ENCODE results near the gene IFT80. TPM values are rescaled to one million over a fixed set of nuclear protein-coding genes. Genes with fewer than 3 reads are reported as not detected.

Gene IFT80
- total and polyA plus RNA-seq, 2 of the 4 experiments (the other 2 are of a cell fraction), result 15.2 to 16.8 TPM

DNA sequence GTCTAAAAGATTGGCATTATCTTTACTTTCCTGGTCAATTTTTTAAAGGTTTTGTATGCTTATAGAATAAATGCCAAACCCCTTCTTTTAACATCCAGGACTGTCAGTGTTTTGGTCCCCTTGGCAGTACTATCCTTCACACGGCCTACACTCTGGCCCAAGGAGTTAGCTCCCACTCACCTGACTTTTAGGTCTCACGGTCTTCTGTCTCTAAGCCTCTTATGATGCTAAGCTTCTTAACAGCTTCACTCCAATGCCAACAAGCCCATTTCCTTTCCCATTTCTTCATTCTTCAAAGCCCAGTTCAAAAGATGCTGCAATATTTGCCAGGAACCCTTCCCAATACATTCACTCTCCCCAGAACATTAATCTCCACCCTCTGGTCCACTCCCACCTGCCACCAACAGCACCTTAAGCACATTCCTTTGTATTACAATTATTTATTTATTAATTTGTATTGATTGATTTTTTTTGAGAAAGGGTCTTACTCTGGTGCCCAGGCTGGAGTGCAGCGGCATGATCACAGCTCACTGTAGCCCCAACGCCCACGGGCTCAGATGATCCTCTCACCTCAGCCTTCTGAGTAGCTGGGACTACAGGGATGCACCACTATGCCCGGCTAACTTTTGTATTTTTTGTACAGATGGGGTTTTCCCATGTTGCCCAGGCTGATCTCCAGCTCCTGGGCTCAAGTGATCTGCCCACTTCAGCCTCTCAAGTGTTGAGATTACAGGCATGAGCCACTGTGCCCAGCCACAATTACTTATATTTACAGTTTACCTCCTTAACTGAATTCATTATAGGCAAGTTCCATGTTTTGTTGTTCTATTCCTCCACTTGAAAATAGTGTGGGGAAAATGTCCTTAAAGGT is 27.8 kb downstream of the IFT80 start (continued):
- TF ChIP-seq BHLHE40 (IDR thresholded peaks at IDR 0.05; ENCODE audit: low read depth, low read length), result no peak

GRCh38 chr3:160369784-160370183 is 29.2 kb downstream of the IFT80 start:
- H3K23ac ChIP-seq (ENCODE audit: low read depth, low read length), result no peak overlapping the region
- H3K14ac ChIP-seq (replicated peaks; ENCODE audit: low read depth, low read length), result no peak overlapping the region
- no peak overlapping the region for H3K9ac ChIP-seq (ENCODE audit: low read depth, low read length)
- no peak overlapping the region for H2AK9ac ChIP-seq (replicated peaks; ENCODE audit: low read depth, low read length, poor library complexity)
- POLR2A ChIA-PET (ENCODE audit: unreplicated experiment), result no interaction called here
- H2BK5ac ChIP-seq (ENCODE audit: low read depth, low read length, poor library complexity, severe bottlenecking), result no peak overlapping the region
- H3K18ac ChIP-seq (ENCODE audit: low read depth, low read length), result no peak overlapping the region
- no peak overlapping the region for H2BK20ac ChIP-seq (ENCODE audit: low read depth, low read length)
- ATAC-seq (ENCODE audit: low read depth) (no peak), DNase-seq (no peak)
- H2AFZ ChIP-seq (replicated peaks; ENCODE audit: low read length, poor library complexity), result no peak overlapping the region
- intact Hi-C loops (cut with micrococcal nuclease), result no loop called here
- H4K5ac ChIP-seq (ENCODE audit: low read depth, low read length), result no peak overlapping the region
- no peak overlapping the region for H2BK15ac ChIP-seq (ENCODE audit: low read depth, low read length)
- H4K20me1 ChIP-seq (ENCODE audit: insufficient read depth, low read length), result no peaks in the 10 kb centered on the region
- H2BK120ac ChIP-seq (ENCODE audit: low read depth, low read length), result no peak overlapping the region
- peaks cover 3% of the 10 kb centered on the region for H3K9me1 ChIP-seq (ENCODE audit: insufficient read depth, low read length)
- H3K9me3 ChIP-seq (ENCODE audit: control insufficient read depth, insufficient read depth, low read length), result no peaks in the 10 kb centered on the region
- peaks cover 0 to 4% of the 10 kb centered on the region in 2 experiments; a peak in 2 of 4 replicates for H3K79me1 ChIP-seq (ENCODE audit: low read depth in 1 of 2, low read length in 2 of 2)
- dilution Hi-C loops (cut with HindIII; ENCODE audit: low sequenced_read_pairs, unreplicated experiment), result no loop called here
- H4K91ac ChIP-seq (ENCODE audit: insufficient read depth, low read depth, low read length), result no peak overlapping the region
- H3K4me1 ChIP-seq (ENCODE audit: control insufficient read depth, insufficient read depth, low read length), result peaks cover 9% of the 10 kb centered on the region
- WGBS, 2 experiments (ENCODE audit: extremely low coverage in 2 of 2, insufficient read length in 1 of 2), result no CpG with 5 or more reads among the region's 1 CpG
- no peak for TF ChIP-seq USF2 (IDR thresholded peaks at IDR 0.05; ENCODE audit: low read depth, low read length)
- no peak for TF ChIP-seq NFE2L2 (IDR thresholded peaks at IDR 0.05; ENCODE audit: low read depth, low read length)
- in situ Hi-C loops (cut with MboI; ENCODE audit: low sequenced_read_pairs), result no loop called here
- no peaks in the 10 kb centered on the region for H3K27me3 ChIP-seq (ENCODE audit: control insufficient read depth, insufficient read depth, low read length)
- BruUV-seq (replicated peaks), result no TSS peak
- H2AK5ac ChIP-seq (ENCODE audit: low read depth, low read length), result no peak overlapping the region
- no peak overlapping the region for H3K56ac ChIP-seq (ENCODE audit: extremely low read depth, insufficient read depth, low read length)
- CTCF ChIA-PET, result interaction anchor here (0.6 kb wide), 1 partner anchor 8 kb away, joined by 3 read pairs; no protein-coding TSS in a partner anchor
- H3K4me3 ChIP-seq (ENCODE audit: insufficient read depth, low read depth, low read length), result no peak overlapping the region
- H4K8ac ChIP-seq (ENCODE audit: low read depth in 2 of 2, low read length in 2 of 2), result no peak overlapping the region
- no peak overlapping the region for H3K4me2 ChIP-seq (ENCODE audit: low read depth, low read length)
- H3K4ac ChIP-seq (ENCODE audit: low read depth, low read length), result no peak overlapping the region
- H3K36me3 ChIP-seq (ENCODE audit: control insufficient read depth, insufficient read depth, low read length), result no peaks in the 10 kb centered on the region; the same call in none of the 2 replicates
- H3K27ac ChIP-seq (ENCODE audit: insufficient read depth, low read length), result no peak overlapping the region
